Measurements from ENCODE around the gene SLC16A14.

GRCh38 chr2:230012267-230012884, 56.3 kb downstream of the SLC16A14 start:
- TF ChIP-seq CTCF (IDR thresholded peaks at IDR 0.05) (no peak), EP300 (IDR thresholded peaks at IDR 0.05) (no peak), POLR2A (IDR thresholded peaks at IDR 0.05) (no peak)

All from tibial nerve (tissue), 4 donors.